Measurements from ENCODE around the gene CHN2.
"Not testable (repeated sequence)": the region's sequence is repeated elsewhere in the genome, so short reads cannot be mapped to it uniquely, and the experiment has no call there.

CHN2 gene

DNA sequence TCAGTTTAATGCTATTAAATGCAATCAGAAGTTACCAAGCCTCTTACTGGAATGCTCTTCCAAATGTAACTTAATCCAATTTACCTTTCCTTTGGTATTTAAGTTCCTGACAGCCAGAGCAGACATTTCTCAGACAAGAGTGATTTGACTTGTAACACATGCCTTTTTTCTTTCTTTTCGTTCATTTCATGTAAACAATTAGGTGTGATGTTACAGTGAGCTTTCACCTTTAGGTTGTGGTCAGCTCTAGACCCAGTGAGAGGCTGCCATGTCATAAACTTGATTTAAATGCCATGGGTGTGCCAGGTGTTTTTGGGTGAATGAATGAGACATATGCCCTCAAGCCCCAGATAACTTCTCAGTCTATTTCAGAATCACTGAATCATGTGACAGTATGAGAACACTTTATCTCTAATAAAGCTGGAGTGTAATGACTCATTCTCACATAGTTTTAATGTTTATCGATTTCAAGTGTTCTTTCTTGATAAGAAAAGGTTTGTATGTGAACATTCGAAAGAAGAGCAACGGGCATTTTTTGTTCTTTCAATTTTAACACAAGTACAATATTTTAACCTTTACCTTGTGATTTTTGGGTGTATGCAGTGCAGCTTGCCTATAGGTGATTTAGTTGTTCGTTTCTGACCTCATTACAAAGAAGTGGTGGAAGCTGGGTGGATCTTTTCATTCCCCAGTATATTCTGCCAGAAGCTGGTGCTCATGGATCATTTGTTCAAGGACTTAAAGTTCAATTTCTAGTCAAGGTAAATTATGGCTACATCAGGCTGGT is 61.5 kb downstream of the CHN2 start:
- no peak for DNase-seq (ENCODE audit: low read depth, low spot score)

DNA sequence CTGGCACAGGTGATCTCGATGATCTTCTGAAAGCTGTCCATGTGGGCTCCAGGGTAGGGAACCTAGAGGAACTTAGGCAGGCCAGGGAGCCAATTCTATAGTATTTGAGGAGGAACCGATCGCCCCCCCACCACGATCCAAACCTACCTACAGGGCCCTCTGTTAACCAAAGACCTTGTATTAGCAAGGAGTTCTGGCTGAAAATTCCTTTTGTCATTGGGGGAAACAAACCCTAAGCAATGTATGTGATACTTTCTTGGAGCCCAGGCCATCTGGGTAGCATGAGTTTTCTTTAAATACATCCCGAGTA is 62.1 kb downstream of the CHN2 start:
- DNase-seq (ENCODE audit: low read depth, low spot score): no peak

DNA sequence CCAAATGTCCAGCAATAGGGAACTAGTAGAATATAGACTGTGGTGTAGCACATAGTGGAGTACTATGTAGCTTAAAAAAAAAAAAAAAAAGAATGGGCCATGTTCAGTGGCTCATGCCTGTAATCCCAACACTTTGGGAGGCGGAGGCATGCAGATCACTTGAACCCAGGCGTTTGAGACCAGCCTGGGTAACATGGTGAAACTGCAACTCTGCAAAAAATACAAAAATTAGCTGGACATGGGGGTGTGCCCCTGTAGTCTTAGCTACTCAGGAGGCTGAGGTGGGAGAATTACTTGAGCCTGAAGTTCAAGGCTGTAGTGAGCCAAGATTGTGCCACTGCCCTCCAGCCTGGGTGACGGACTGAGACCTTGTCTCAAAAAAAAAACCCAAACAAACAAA is 64.4 kb downstream of the CHN2 start:
- DNase-seq (ENCODE audit: low read depth, low spot score): no peak

DNA sequence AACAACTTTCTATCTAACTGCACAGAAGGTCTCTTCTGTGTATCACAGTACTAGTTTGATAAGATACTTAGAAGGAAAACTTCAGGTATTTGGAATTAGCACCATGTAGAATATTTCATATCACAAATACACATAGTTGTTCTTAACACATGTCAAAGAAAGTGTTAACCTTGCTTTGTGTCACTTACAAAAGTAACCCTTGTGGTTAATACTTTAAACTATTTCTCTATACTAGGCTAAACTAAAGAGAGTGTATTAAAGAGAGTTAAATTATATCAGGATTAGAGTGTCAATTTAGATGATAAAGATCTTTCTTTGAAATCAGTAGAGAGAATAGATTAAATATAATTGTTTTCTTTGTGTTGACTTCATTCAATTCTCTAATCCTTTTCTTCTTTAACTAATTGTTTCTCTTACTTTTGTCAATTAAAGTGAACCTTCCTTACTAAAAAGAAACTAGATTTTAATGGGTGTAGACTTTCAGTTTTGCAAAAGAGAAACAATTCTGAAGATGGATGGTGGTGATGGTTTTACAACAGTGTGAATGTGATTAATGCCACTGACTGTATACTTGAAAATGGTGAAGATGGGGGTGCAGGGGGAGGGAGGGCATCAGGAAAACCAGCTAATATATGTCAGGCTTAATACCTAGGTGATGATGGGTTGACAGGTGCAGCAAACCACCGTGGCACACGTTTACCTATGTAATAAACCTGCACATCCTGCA is 67.8 kb downstream of the CHN2 start:
- no peak for DNase-seq (ENCODE audit: low read depth, low spot score)

DNA sequence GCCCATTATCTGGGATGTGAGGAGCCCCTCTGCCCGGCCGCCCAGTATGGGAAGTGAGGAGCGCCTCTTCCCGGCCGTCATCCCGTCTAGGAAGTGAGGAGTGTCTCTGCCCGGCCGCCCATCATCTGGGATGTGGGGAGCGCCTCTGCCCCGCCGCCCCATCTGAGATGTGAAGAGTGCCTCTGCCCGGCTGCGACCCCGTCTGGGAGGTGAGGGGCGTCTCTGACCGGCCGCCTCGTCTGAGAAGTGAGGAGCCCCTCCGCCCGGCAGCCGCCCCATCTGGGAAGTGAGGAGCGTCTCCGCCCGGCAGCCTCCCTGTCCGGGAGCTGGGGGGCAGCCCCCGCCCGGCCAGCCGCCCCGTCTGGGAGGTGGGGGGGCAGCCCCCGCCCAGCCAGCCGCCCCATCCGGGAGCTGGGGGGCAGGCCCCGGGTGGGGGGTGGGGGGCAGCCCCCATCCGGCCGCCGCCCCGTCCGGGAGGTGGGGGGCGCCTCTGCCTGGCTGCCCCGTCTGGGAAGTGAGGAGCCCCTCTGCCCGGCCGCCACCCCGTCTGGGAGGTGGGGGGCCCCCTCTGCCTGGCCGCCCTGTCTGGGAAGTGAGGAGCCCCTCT is 69.1 kb downstream of the CHN2 start:
- not testable (repeated sequence) for DNase-seq (ENCODE audit: low read depth, low spot score)

DNA sequence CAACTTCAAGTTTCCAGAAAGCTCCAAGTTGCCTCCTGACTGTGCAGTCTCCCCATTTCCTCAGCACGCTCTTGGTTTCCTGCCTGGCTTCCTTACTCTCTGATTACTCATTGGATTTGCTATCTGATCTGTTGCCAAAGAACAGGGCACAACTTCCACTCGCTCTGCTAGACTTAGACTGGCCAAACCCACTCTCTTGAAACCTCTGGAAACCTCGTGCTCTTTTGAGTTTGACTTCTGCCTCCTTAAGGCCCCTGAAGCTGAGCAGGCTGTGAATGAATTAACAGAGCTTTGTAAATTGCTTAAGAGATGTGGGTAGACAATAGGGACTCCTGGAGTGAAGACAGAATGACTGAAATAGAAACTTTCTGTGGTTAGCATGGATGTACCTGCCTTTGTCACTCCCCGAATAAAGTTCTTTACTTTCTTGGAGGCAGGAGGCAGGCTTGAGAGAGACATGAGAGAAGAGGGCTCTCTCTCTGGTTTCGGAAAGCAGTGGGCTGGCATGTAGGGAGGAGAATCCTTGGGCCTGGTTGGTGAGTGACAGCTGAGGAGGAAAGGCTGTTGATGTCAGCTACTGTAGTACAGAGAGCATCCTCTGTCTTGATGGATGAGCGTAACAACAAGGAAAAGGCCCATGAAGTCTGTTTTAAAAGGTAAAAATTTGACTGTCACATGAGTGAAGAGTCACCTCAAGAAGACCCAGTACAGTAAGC is 70.8 kb downstream of the CHN2 start:
- DNase-seq (ENCODE audit: low read depth, low spot score): no peak

DNA sequence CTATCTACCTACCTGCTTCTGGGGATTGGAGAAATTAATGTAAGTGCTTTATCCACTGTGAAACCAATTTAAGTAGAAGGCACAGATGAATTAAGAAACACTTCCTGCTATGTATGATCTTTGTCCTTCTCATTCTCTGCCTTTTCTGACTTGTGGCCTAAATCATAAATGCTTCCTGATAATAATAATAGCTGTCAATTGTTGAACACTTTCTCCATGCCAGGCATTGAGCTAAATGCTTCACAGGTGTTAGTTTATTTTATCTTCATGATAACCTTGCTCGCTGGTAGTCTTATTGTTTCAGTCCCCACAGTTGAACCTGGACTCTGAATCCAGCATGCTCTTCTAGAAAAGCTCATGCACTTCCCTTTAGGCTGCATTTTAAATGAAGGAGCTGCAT is 75.4 kb downstream of the CHN2 start:
- no peak for DNase-seq (ENCODE audit: low read depth, low spot score)

DNA sequence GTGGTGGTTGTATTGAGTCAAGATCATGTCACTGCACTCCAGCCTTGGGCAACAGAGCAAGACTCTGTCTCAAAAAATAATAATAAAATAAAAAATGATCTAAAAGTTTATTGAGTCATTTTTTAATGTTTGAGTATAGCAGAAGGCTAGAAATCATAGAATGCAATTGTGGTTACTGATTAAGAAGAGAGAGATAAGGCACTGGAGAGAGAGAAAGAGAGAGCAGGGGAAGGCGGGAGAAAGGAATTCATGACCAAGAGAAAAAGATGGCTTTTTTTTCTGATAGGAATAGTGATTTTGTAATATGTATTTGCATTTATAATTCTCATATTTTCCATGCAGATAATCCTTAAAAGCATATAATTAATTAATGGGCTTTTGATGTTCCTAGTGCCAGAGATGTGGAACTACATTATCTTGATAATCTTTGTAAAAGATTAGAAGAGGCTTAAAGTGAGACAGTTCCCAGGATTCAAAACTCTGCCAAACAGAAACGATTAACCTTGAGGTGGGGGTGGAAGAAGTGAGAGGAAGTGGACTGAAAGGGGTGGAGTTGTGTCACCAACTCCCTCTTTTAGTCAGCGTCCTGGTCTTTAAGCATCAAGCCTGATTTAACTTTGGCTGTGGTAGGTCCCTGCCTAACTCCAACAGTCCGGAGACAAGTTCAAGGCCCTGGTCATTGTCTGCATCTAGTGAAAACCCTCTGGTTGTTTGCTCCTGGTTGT is 76.2 kb downstream of the CHN2 start:
- no peak for DNase-seq (ENCODE audit: low read depth, low spot score)

DNA sequence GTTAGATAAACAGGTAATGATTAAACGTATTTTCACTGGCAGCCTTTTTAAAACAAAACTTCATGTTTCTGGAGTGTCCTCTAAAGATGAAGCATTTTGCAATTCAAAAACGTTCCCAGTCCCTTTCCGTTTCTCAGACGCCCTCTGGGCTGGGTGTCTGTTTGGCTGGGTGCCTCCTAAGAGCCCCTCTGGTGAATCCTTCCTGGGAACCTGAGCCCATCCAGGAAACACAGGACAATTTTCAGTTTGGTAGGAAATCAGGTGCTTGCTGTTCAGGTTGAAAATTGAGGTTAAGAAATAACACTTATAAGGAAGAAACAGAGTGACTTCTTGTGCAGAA is 76.7 kb downstream of the CHN2 start:
- DNase-seq (ENCODE audit: low read depth, low spot score): no peak

DNA sequence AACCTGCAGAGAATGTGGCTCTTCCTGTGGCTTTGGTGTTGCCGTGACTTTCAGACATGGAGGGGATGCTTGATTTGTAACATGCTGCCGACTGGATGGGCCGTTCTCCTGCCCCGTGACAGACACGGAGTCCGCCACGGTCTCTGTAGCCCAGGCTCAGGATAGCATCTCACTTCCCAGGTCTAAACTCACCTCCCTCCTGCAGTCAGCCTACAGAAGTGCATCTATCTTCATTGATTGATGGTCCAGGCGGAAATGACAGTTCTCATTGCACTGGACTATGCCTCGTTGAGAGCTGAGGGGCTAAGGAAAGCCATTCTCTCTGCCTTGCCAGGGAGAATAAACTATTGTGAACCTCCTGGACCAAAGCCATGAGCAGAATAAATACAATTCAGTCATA is 77.5 kb downstream of the CHN2 start:
- DNase-seq (ENCODE audit: low read depth, low spot score): no peak

DNA sequence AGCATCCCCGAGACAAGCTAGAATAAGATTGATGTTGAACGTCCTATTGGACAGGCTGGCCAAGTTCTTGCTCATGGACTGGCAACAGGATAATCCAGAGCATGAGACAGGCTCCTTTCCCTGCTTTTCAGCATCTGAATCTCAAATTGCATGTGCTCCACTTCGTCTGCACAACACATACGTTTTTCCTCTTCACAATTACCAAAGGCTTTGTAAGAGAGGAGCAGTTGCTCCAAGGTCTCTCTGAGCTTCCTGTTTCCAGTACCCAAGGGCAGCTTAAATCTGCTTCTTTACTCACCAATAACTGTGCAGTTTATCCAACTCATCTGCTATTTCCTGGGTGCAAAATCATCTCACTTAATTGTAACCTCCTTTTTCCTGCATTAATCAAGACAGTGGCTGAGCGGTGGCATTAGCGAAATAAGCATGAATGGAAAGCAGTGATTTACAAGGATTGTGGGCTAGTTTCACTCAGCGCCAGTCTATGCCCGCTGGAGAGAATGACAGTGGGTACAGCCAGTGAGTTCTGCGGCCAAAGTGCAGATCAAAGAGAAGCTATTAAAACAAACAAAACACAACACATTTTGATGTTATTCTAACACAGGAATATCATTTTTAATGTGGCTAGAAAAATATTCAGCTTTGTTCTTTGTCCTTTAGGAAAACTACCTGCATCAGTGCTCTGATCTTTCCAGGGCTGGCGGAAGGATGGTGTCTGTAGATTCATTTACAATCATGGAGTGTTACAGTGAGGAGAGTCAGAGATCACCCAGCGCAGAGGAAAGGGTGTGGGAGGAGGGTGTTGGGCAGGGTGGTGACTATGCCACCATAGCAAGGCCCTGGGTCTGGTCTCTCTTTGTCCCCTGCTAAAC is 79.8 kb downstream of the CHN2 start:
- DNase-seq (ENCODE audit: low read depth, low spot score): no peak

DNA sequence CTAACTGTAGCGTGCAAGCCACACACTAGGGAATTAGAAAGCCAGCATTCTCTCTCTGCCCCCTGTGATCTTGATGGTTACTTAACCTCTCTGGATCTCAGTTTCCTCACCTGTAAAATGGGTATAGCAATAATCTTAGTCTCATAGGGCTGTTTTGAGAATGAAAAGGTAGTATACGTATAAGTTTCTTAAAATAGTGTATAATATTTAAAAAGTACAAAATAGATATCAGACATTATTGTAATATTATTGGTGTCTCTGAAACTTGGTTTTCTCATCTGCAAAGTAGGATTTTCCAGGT is 80.4 kb downstream of the CHN2 start:
- no peak for DNase-seq (ENCODE audit: low read depth, low spot score)

DNA sequence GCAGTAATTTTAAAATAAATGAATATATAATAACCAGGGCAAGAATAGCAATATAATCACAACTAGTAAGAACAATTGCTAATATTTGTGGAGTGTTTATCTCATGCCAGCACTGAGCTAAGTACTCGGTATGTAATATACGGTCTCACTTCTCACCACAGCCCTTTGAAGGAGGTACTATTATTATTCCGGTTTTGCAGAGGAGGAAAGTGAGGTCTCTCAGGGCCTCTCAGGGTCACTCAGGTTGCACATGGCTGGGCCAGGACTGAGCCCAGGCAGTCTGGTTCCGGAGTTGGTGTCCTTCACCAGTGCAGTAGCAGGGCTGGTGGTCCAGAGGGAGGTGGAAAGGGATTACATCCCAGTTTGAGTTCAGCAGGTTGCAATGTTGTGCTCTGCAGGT is 80.9 kb downstream of the CHN2 start:
- DNase-seq (ENCODE audit: low read depth, low spot score): no peak

DNA sequence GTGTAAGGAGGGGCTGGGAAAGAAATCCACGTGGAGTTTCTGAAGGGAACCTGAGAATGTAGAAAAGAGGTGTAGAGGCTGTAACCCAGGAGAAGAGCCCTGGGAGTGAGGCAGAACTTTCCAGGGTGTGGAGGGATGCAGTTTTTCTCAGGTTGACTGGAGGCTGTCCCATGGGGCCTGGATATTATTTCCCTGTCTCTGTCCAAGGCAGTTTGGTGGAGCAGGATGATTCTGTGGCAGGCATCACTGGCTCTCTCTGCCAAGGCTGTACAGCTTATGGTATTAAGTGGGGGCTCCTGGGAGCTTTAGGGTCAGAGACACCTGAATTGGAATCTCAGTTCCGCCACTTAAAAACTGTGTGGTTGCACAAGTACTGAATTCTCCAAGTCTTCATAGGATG is 81.6 kb downstream of the CHN2 start:
- DNase-seq (ENCODE audit: low read depth, low spot score): no peak

DNA sequence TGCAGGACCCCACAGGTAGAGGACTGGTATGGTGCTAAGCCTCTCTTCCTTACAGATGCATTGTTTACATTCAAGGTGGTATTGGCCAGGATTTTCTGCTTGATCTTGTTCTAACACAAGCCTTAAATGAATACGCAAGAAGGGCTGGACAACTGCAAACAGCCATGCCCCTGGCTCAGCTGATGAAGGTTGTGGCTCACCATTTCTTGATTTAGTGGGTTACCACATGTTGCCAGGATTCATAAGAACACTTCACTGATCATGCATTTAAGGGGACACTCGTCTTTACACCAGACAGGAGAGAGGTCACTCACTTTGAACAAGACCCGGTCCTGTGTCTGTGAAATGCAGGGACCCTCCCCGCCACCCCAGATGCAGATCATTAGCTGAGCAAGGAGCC is 82.2 kb downstream of the CHN2 start:
- DNase-seq (ENCODE audit: low read depth, low spot score): no peak

DNA sequence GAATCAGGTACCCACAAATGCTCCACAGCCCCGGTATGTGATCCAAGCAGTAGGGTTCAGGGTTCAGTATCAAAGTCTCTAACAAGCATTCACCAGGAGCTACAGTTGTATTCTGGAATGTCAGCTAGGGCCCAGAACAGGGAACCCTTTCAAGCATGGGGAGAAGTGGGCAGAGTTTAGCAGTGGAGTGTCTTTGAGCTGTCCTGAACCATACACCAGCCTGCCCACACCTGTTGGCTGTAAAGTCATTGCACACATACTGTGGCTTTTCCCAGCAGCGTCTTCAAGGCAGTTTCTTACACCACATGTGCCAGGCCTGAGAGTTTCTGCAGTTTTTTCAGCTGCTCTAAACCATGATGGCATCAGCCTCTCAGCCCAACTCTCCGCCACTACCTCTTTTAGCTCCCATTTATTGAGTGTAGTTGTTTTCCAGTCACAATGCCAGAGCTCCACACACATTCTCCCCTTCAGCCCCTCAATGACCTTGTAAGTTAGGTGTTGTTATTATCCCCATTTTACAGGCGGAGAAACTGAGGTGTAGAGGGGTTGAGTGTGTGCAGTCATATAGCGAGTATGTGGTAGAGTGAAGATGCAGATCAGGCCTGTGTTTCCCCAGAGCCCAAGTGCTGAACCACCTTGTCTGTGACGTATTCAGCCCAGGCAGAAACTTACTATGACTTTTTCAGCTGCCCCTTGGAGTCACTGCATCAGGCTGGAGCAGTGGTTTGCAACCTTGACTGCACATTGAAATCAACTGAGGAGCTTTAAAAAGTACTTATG is 83.1 kb downstream of the CHN2 start:
- no peak for DNase-seq (ENCODE audit: low read depth, low spot score)

DNA sequence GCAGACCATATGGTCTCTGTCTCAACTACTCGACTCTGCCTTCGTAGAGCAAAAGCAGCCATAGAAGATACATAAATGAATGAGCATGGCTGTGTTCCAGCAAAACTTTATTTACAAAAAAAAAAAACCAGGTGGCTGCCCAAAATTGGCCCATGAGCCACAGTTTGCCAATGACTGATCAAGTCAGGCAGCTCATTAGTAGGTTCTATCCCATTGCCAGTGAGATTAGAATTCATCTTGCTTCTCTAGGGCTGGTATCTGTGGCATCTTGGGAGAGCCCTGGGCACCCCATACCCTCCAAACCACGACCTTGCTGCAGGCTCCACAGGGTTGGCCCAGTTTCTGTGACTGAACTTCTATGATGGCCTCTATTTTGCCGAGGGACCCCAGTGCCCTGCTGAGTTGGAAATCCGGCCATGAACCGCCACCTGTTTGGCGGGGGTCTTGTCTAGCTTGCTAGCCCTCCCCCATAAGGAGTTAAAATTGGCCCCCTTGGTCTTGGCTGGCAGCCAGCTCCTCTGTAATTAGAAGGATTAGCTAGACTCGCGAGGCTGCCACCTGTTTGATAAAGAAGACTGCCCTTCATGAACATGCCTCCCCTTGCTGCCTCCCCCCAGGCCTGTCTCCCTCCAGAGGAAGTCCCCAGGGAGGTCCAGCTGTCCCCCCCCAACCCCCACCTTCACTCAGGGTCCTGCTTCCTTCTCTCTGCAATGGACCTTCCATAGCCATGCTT is 83.9 kb downstream of the CHN2 start:
- no peak for DNase-seq (ENCODE audit: low read depth, low spot score)

DNA sequence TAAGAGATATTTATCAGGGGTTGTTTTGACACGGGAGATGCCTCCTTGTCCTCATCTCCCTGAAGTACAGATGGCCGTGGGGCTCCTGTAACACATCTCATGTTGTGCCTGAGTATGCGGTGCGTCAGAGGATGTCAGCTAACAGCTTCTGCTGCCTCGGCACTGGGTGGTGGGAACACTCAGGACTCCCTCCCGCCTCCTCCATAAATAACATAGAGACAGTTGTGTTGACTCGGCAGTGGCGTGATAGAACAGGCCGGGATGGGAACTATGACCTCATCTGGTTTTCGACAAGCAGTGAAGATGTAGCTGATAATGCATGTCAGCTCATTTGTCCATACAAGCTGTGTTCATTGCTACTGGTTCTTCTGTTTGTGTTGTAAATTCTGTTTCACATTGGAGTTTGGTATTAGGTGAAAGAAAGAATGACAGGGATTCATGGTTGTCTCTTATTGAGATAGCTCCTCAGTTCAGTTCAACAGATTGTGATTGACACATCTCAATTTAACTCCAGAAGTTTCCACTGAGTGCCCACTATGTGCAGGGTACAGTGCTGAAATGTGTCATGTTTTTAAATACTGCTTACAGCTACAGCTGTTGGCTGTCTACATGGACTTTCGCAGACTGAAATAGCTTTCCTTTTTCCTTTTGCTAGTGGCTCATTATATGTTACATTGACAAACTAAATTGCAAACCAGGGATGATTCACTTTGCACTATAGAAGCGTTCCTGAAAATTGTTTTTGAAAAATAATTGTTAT is 87.4 kb downstream of the CHN2 start:
- no peak for DNase-seq (ENCODE audit: low read depth, low spot score)

DNA sequence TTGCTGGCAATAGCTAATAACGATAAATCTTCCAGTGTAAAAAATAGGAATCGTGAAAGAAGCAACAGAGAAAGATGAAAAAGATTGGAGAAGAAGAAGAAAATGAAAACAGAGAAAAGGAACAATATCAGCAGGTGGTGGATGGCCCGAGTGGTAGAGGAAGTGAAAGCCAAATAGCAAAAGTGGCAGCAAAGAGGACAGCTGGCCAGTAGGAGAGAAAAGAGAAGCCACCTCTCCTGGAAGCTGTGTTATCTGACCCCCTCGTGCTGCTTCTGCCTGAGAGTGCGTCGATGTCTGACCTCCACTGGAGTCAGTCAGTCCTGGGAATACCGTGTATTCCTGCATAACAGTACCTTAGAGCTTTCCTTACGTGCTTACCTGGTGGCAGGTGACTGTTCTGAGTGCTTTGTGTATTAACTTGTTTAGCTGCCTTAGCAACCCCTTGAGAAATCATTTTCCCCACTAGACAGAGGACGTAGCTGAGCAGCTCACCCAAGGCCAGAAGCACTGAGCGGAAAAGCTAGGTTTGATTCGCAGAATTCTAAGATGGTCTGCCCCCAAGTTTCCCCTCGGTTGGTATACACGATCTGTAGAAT is 88.3 kb downstream of the CHN2 start:
- no peak for DNase-seq (ENCODE audit: low read depth, low spot score)

Measured in smooth muscle cell of the brain vasculature (primary cell).